Activated T-helper 17 cell treated with anti-CD3 and anti-CD28 coated beads, Interleukin-2, amount 50 U/mL, for 72 hours (primary cell): ENCODE data around the gene ZNF746. TPM values are rescaled to one million over a fixed set of nuclear protein-coding genes. Genes with fewer than 3 reads are reported as not detected.
A peak's percentile ranks its signal among the peaks of the same experiment; 100 is the strongest.
"Not testable (repeated sequence)": the region's sequence is repeated elsewhere in the genome, so short reads cannot be mapped to it uniquely, and the experiment has no call there.

Experiments
- ATAC-seq: fragments of 150-1000 bp; cut with Tn5 transposase; replicated peaks from 2 replicates; pipeline ENCODE4 v1.10.0; 2021; ENCODE audit warnings: mild to moderate bottlenecking, moderate library complexity
- H3K27ac Mint-ChIP-seq: one replicate; pipeline ENCODE4 v1.8.0; 2022; ENCODE audit warnings: mixed read lengths
- H3K27me3 Mint-ChIP-seq: one replicate; pipeline ENCODE4 v1.8.0; 2022; ENCODE audit warnings: mixed read lengths
- H3K36me3 Mint-ChIP-seq: one replicate; pipeline ENCODE4 v1.8.0; 2022; ENCODE audit warnings: low read depth, mild to moderate bottlenecking, mixed read lengths
- H3K4me1 Mint-ChIP-seq: one replicate; pipeline ENCODE4 v1.8.0; 2022; ENCODE audit warnings: mixed read lengths
- H3K4me3 Mint-ChIP-seq: one replicate; pipeline ENCODE4 v1.8.0; 2022; ENCODE audit warnings: mild to moderate bottlenecking, mixed read lengths
- H3K9me3 Mint-ChIP-seq: one replicate; pipeline ENCODE4 v1.8.0; 2022; ENCODE audit warnings: mixed read lengths
- total RNA-seq, 2 donors: library from RNA; stranded (reverse); gene quantifications; one replicate each; pipeline ENCODE4 v1.2.3, GENCODE V29; 2022

The ZNF746 gene
- total RNA-seq, 2 donors from 2014 or later = 12.0 to 15.5 TPM

DNA sequence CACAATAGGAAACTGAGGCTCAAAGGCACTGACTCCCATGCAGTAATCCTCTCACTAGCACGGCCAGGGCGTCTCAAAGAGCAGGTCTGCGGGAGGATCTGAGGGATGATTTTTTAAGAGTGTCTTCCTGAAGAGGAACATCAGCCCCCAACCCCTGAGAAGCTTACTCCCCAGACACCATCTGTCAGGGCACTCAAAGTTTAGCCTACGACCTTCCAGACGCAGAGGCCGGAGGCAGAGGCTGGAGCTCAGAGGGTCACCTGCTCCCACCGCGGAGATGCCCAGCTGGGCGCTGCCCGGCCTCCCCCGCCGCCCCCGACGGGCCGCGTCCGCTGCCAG is 38.4 kb downstream of the ZNF746 start:
- Mint-ChIP-seq H3K4me1 (peaks cover 12% of the 10 kb centered on the region), H3K9me3 (no peaks in the 10 kb centered on the region), H3K27ac (peak overlapping the region; percentile 61), H3K4me3 (peak overlapping the region; percentile 73), H3K27me3 (no peaks in the 10 kb centered on the region), H3K36me3 (peaks cover 27% of the 10 kb centered on the region)
- no peak for ATAC-seq

- peak overlapping the region; percentile 73 for H3K4me3 Mint-ChIP-seq
- H3K27me3 Mint-ChIP-seq = no peaks in the 10 kb centered on the region
- H3K36me3 Mint-ChIP-seq = peaks cover 36% of the 10 kb centered on the region
- peaks cover 12% of the 10 kb centered on the region for H3K4me1 Mint-ChIP-seq
- no peak for ATAC-seq
- H3K9me3 Mint-ChIP-seq = no peaks in the 10 kb centered on the region
- peak overlapping the region; percentile 61 for H3K27ac Mint-ChIP-seq
These were observed 39.4 kb downstream of the ZNF746 start for GRCh38 chr7:149458235-149458634.

GRCh38 chr7:149457766-149458165 is 39.8 kb downstream of the ZNF746 start:
- Mint-ChIP-seq H3K36me3 (peaks cover 39% of the 10 kb centered on the region), H3K9me3 (no peaks in the 10 kb centered on the region), H3K4me1 (peaks cover 12% of the 10 kb centered on the region), H3K4me3 (peak overlapping the region; percentile 73), H3K27ac (peak overlapping the region; percentile 61), H3K27me3 (no peaks in the 10 kb centered on the region)
- no peak for ATAC-seq

DNA sequence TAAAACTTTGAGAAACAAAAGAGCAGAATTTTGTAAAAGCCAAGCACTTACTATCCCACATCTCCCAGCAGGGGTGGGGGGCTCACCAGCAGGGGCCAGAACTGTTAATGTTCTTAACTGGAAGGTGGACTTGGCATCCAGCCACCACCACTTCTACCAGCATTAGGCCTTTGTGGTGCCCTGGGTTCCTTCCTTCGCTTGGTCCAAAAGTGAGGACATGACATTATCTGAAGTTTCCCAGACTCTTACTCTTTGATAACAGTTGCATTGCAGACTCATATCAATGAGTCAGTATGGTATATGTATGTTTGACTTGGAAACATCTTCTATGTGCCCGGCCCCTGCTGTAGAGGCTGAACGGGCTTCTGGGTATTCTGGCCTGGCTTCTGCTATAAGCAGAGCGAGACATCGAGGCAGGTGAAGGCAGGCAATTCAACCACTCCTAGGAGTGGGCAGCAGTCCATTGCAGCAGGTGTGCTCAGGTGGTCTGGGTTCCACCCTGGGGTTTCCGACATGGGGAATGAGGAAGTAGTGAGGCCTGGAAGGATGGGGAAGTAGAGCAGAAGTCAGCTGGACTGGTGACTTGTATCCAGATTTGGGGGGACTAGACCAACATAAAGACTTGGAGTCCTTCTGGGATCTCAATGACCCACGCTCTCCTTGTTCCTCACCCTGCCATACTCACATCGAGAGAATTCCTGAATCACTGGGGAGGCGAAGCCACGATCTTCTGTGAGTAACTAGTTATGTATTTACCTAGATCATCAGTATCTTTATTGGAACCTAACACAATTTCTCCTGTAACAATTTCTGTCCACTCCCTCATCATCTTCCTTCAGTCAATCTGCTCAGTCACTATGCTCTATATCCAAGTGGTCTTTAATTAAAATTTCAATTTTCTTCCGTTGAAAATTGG is 40.8 kb downstream of the ZNF746 start:
- no peaks in the 10 kb centered on the region for H3K27me3 Mint-ChIP-seq
- peak overlapping the region; percentile 7 for H3K27ac Mint-ChIP-seq
- H3K9me3 Mint-ChIP-seq = no peaks in the 10 kb centered on the region
- ATAC-seq = no peak
- peaks cover 12% of the 10 kb centered on the region for H3K4me1 Mint-ChIP-seq
- peaks cover 45% of the 10 kb centered on the region for H3K36me3 Mint-ChIP-seq
- no peak overlapping the region for H3K4me3 Mint-ChIP-seq

DNA sequence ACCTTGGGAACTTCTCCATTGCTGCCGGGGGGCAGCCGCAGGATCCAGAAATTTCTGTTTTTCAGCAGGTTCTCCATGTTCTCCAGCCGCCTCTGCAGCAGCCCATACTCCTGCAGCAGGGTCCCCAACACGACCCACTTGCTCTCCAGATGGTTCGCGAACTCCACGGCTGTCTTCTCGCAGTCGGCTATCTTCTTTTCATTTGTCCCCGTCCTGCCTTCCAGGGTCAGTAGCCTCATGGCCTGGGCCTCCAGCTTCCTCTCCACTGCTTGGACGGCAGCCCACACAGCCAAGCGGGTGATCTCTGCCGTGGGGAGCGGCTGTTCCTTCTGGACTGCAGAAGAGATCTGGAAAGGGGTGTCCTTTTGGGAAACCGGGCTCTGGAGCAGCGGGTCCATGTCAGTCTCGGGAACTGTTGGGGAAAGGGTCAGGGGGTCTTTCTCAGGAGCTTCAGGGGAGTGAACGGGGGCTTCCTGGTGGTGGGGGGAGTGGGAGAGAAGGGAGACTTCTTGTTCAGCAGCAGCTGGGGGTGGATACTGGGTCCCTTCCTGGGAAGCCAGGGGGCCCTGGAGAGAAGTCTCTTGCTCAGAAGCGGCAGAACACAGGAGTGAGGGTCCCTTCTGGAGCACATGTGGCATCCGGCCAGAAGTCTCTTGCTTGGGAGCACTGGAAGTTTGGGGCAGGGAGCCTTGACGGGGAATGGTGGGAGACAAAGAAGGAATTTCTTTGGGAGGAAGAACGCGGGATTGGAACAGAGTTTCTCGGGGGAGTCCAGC is 42.2 kb downstream of the ZNF746 start:
- no peak for ATAC-seq
- Mint-ChIP-seq H3K27ac (peak overlapping the region; percentile 0), H3K36me3 (peaks cover 58% of the 10 kb centered on the region), H3K4me3 (no peak overlapping the region), H3K4me1 (peaks cover 6% of the 10 kb centered on the region), H3K27me3 (no peaks in the 10 kb centered on the region), H3K9me3 (no peaks in the 10 kb centered on the region)

DNA sequence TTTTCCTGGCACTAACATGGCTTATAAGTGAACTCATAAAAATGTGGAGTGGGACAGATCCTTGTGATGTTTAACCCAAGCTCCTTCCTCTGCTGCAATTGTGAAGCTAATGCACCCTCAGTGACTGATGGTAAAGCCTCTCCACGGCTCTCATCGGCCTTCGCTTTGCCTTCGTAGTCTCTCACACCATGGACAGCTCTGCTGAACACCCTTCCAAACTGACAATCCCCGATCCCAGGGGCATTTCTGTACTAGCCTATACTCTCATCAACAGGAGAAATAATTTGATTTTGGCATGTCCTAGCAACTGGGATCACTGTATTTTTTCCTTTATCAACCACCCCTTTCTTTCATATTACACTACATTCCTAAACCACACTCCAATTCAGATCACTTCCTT is 42.9 kb downstream of the ZNF746 start:
- H3K4me1 Mint-ChIP-seq = peaks cover 6% of the 10 kb centered on the region
- peak overlapping the region; percentile 0 for H3K27ac Mint-ChIP-seq
- ATAC-seq = no peak
- H3K36me3 Mint-ChIP-seq = peaks cover 64% of the 10 kb centered on the region
- no peaks in the 10 kb centered on the region for H3K9me3 Mint-ChIP-seq
- H3K27me3 Mint-ChIP-seq = no peaks in the 10 kb centered on the region
- H3K4me3 Mint-ChIP-seq = no peak overlapping the region

DNA sequence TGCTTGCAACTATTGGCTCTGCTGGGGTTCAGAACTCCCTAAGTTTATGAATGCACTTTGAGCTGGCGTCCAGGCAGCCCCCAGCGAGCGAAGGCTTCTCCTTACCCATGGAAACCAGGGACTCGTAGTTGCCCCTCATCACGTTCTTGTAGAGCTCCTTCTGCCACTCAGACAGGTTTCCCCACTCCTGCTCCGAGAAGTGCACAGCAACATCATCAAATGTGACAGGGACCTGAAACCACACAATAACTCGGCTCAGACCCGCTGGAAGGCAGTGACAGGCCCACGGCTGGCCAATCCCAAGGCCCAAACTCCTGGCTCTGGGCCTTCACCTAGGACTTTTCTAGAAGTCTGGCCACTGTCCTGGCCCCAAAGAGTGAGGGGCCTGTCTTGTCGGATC is 43.6 kb downstream of the ZNF746 start:
- H3K4me1 Mint-ChIP-seq = peaks cover 6% of the 10 kb centered on the region
- H3K4me3 Mint-ChIP-seq = no peak overlapping the region
- H3K36me3 Mint-ChIP-seq = peaks cover 72% of the 10 kb centered on the region
- H3K27me3 Mint-ChIP-seq = no peaks in the 10 kb centered on the region
- H3K9me3 Mint-ChIP-seq = no peaks in the 10 kb centered on the region
- H3K27ac Mint-ChIP-seq = no peak overlapping the region
- no peak for ATAC-seq

GRCh38 chr7:149450821-149451220 is 46.8 kb downstream of the ZNF746 start:
- peaks cover 87% of the 10 kb centered on the region for H3K36me3 Mint-ChIP-seq
- no peaks in the 10 kb centered on the region for H3K4me1 Mint-ChIP-seq

DNA sequence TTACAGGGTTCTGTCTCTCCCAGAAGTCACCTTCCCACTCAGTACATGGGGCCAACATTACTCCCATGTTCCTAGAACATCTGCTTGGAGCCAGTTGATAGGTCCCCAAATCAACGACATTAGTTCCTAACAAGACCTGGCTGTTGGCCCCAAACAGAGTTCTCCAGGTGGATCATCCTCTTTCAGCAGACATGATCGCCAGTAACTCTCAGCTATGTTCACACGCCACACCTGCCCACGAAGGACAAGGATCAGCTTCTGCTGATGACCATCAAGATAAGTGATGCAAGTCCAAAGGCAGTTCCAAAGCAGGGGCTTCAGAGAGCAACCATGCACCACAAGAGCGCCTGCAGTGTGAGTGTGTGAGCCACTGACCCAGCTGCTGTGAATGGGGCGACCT is 47.7 kb downstream of the ZNF746 start:
- Mint-ChIP-seq H3K27me3 (no peaks in the 10 kb centered on the region), H3K4me3 (no peak overlapping the region), H3K9me3 (no peaks in the 10 kb centered on the region), H3K4me1 (no peaks in the 10 kb centered on the region), H3K36me3 (peaks cover 87% of the 10 kb centered on the region), H3K27ac (no peak overlapping the region)
- ATAC-seq = no peak

More at GRCh38 chr7:149450821-149451220, 46.8 kb downstream of the ZNF746 start:
- no peaks in the 10 kb centered on the region for H3K9me3 Mint-ChIP-seq
- no peaks in the 10 kb centered on the region for H3K27me3 Mint-ChIP-seq
- no peak overlapping the region for H3K4me3 Mint-ChIP-seq
- ATAC-seq = no peak
- no peak overlapping the region for H3K27ac Mint-ChIP-seq

- H3K36me3 Mint-ChIP-seq = peaks cover 87% of the 10 kb centered on the region
- no peaks in the 10 kb centered on the region for H3K9me3 Mint-ChIP-seq
- H3K27ac Mint-ChIP-seq = no peak overlapping the region
- no peak for ATAC-seq
- H3K27me3 Mint-ChIP-seq = no peaks in the 10 kb centered on the region
- H3K4me3 Mint-ChIP-seq = no peak overlapping the region
- H3K4me1 Mint-ChIP-seq = no peaks in the 10 kb centered on the region
These were observed 48.6 kb downstream of the ZNF746 start for GRCh38 chr7:149448961-149449360.

DNA sequence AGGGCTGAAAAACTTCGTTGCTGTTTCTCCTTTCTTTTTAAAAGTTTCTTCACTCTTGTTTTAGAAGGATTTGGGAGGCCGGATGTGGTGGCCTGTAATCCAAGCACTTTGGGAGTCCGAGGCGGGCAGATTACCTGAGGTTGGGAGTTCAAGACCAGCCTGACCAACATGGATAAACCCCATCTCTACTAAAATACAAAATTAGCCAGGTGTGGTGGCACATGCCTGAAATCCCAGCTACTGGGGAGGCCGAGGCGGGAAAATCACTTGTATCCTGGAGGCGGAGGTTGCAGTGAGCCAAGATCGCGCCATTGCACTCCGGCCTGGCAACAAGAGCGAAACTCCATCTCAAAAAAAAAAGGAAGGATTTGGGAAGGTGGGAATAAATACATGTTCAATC is 51.6 kb downstream of the ZNF746 start:
- H3K9me3 Mint-ChIP-seq, H3K27me3 Mint-ChIP-seq, ATAC-seq, H3K4me3 Mint-ChIP-seq, H3K4me1 Mint-ChIP-seq: not testable (repeated sequence)
- Mint-ChIP-seq H3K27ac (peak overlapping the region; percentile 26), H3K36me3 (peaks cover 71% of the 10 kb centered on the region)

- Mint-ChIP-seq H3K27me3 (no peaks in the 10 kb centered on the region), H3K4me1 (no peaks in the 10 kb centered on the region), H3K27ac (peak overlapping the region; percentile 46), H3K9me3 (no peaks in the 10 kb centered on the region), H3K36me3 (peaks cover 60% of the 10 kb centered on the region), H3K4me3 (no peak overlapping the region)
- no peak for ATAC-seq
These were observed 53.3 kb downstream of the ZNF746 start for GRCh38 chr7:149444287-149444686.

- no peak for ATAC-seq
- H3K27me3 Mint-ChIP-seq = no peaks in the 10 kb centered on the region
- H3K36me3 Mint-ChIP-seq = peaks cover 60% of the 10 kb centered on the region
- H3K4me1 Mint-ChIP-seq = no peaks in the 10 kb centered on the region
- no peak overlapping the region for H3K4me3 Mint-ChIP-seq
- no peaks in the 10 kb centered on the region for H3K9me3 Mint-ChIP-seq
- H3K27ac Mint-ChIP-seq = no peak overlapping the region
These were observed 54.1 kb downstream of the ZNF746 start for GRCh38 chr7:149443523-149443922.

DNA sequence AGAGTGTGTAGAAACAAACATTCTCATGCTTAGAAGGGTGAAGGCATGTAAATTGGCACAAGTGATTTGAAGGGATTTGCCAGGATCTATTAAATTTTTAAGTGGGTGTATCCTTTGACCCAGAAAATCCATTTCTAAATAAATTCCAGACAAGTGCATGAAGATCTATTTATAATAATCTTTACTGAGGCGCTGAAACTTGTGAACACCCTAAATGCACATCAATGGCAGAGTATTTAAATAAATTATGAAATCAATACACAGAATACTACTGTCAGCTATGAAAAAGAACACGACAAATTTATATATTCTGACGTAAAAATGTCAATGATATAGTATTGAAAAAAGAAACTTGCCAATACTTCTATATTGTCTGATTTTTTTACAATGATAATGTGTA is 54.7 kb downstream of the ZNF746 start:
- Mint-ChIP-seq H3K27me3 (no peaks in the 10 kb centered on the region), H3K4me1 (no peaks in the 10 kb centered on the region), H3K27ac (no peak overlapping the region), H3K9me3 (no peaks in the 10 kb centered on the region), H3K36me3 (peaks cover 64% of the 10 kb centered on the region), H3K4me3 (no peak overlapping the region)
- ATAC-seq = no peak

- Mint-ChIP-seq H3K27ac (peak overlapping the region; percentile 34), H3K4me1 (no peaks in the 10 kb centered on the region), H3K27me3 (no peaks in the 10 kb centered on the region), H3K4me3 (no peak overlapping the region), H3K9me3 (no peaks in the 10 kb centered on the region), H3K36me3 (peaks cover 60% of the 10 kb centered on the region)
- ATAC-seq = peak; percentile 97
These were observed 57.4 kb downstream of the ZNF746 start for GRCh38 chr7:149440222-149440621.
